H1 (cell line): ENCODE data around the gene KIF5A. TPM values are rescaled to one million over a fixed set of nuclear protein-coding genes. Genes with fewer than 3 reads are reported as not detected.
A peak's percentile ranks its signal among the peaks of the same experiment; 100 is the strongest.

Experiments
- CTCF ChIA-PET: fragments of 300-600 bp; sonication (Branson Sonifier 250); formaldehyde crosslinking; loops from one replicate; lab custom pipeline; 2021; ENCODE audit not compliant: partially characterized antibody; lab: Charles Lee
- POLR2A ChIA-PET: fragments of 300-600 bp; sonication (Branson Sonifier 250); formaldehyde crosslinking; loops from one replicate; lab custom pipeline; 2021; ENCODE audit warnings: inconsistent platforms; ENCODE audit not compliant: partially characterized antibody; lab: Charles Lee
- DNase-seq, 2 experiments: peaks; one replicate each; pipeline versions ENCODE4 v3.0.0 to v3.0.0-alpha.2; 2010 to 2022; ENCODE audit warnings: low spot score in 2 of 2, low read depth in 1 of 2, mixed read lengths in 1 of 2
- FAIRE-seq: peaks from 2 replicates; lab custom pipeline; 2011; peaks lifted over from hg19 to GRCh38; lab: Jason Lieb, UNC
- H2AFZ ChIP-seq: 2 replicates; pipeline ENCODE4 v1.8.1; 2012; ENCODE audit warnings: low read length, inconsistent platforms
- H2AK5ac ChIP-seq: 2 replicates; pipeline ENCODE4 v1.6.1; 2013; ENCODE audit warnings: low read depth, low read length
- H2BK120ac ChIP-seq: replicated peaks from 2 replicates; pipeline ENCODE3; 2013; ENCODE audit warnings: low read depth, low read length, inconsistent platforms
- H2BK12ac ChIP-seq: 2 replicates; pipeline ENCODE4 v1.6.1; 2013; ENCODE audit warnings: low read depth, low read length
- H2BK15ac ChIP-seq: 2 replicates; pipeline ENCODE4 v1.6.1; 2013; ENCODE audit warnings: low read length
- H2BK20ac ChIP-seq: 2 replicates; pipeline ENCODE4 v1.6.1; 2013; ENCODE audit warnings: low read length
- H2BK5ac ChIP-seq: 2 replicates; pipeline ENCODE4 v1.6.1; 2013; ENCODE audit warnings: low read depth, low read length
- H3K14ac ChIP-seq: 2 replicates; pipeline ENCODE4 v1.6.1; 2013; ENCODE audit warnings: inconsistent platforms; ENCODE audit not compliant: insufficient read length
- H3K18ac ChIP-seq: 2 replicates; pipeline ENCODE4 v1.6.1; 2013; ENCODE audit warnings: low read length; ENCODE audit errors: extremely low read depth
- H3K23ac ChIP-seq: 2 replicates; pipeline ENCODE4 v1.6.1; 2013; ENCODE audit warnings: inconsistent platforms; ENCODE audit not compliant: insufficient read length
- H3K23me2 ChIP-seq: 2 replicates; pipeline ENCODE4 v1.6.1; 2013; ENCODE audit warnings: low read depth, low read length
- H3K27ac ChIP-seq: 2 replicates; pipeline ENCODE4 v1.6.1; 2011; ENCODE audit warnings: low read depth, low read length, inconsistent platforms
- H3K27me3 ChIP-seq, 4 experiments: replicated peaks in 1 of 4; 1 replicate in 1 of 4; 2 replicates in 3 of 4; pipeline versions ENCODE4 v1.6.1 to v1.8.1; 2011 to 2013; ENCODE audit warnings: low read length in 3 of 4, mild to moderate bottlenecking in 3 of 4, inconsistent platforms in 2 of 4, mixed read lengths in 2 of 4, moderate library complexity in 1 of 4; ENCODE audit not compliant: control insufficient read depth in 3 of 4, insufficient read depth in 3 of 4; ENCODE audit errors: extremely low read depth in 1 of 4
- H3K36me3 ChIP-seq, 4 experiments: 2 replicates each; pipeline versions ENCODE4 v1.6.1 to v1.8.1; 2011 to 2013; ENCODE audit warnings: mild to moderate bottlenecking in 4 of 4, low read length in 3 of 4, moderate library complexity in 2 of 4, control low read depth in 1 of 4, inconsistent platforms in 1 of 4; ENCODE audit not compliant: insufficient read depth in 4 of 4, control insufficient read depth in 2 of 4
- H3K4ac ChIP-seq: replicated peaks from 2 replicates; pipeline ENCODE3; 2013; ENCODE audit warnings: low read length, low read depth, mixed read lengths, inconsistent platforms; ENCODE audit not compliant: insufficient read length
- H3K4me1 ChIP-seq, 4 experiments: replicated peaks in 1 of 4; 1 replicate in 1 of 4; 2 replicates in 3 of 4; pipeline versions ENCODE4 v1.6.1 to v1.8.1; 2011 to 2013; ENCODE audit warnings: low read length in 3 of 4, inconsistent platforms in 2 of 4, mixed read lengths in 1 of 4; ENCODE audit not compliant: insufficient read depth in 4 of 4, control insufficient read depth in 3 of 4
- H3K4me2 ChIP-seq, 2 experiments: 2 replicates each; pipeline versions ENCODE4 v1.6.1 to v1.8.1; 2011 to 2013; ENCODE audit warnings: low read depth in 2 of 2, low read length in 2 of 2, control low read depth in 1 of 2, inconsistent platforms in 1 of 2, mild to moderate bottlenecking in 1 of 2; ENCODE audit not compliant: insufficient read depth in 1 of 2
- H3K4me3 ChIP-seq, 4 experiments: fragments of 200-600, 300-600 bp in 1 of 4; sonication (generic), shearing (Covaris generic), sonication (Bioruptor Twin) in 1 of 4; 2 replicates each; pipeline versions ENCODE4 v1.5.1 to v1.8.1; 2011 to 2016; ENCODE audit warnings: low read length in 4 of 4, low read depth in 3 of 4, control low read depth in 2 of 4, inconsistent platforms in 2 of 4, mild to moderate bottlenecking in 2 of 4, mixed read lengths in 1 of 4, moderate library complexity in 1 of 4; ENCODE audit not compliant: insufficient read depth in 2 of 4; ENCODE audit errors: extremely low read depth in 1 of 4
- H3K56ac ChIP-seq: replicated peaks from 2 replicates; pipeline ENCODE3; 2013; ENCODE audit warnings: low read depth, mild to moderate bottlenecking, mixed read lengths, low read length, inconsistent platforms; ENCODE audit not compliant: insufficient read length
- H3K79me1 ChIP-seq: 2 replicates; pipeline ENCODE4 v1.6.1; 2013; ENCODE audit warnings: low read depth, low read length, control low read depth
- H3K79me2 ChIP-seq, 2 experiments: 2 replicates each; pipeline versions ENCODE4 v1.6.1 to v1.8.1; 2012 to 2013; ENCODE audit warnings: low read length in 2 of 2, mild to moderate bottlenecking in 2 of 2, inconsistent platforms in 1 of 2; ENCODE audit not compliant: insufficient read depth in 2 of 2, control insufficient read depth in 1 of 2
- H3K9ac ChIP-seq, 4 experiments: replicated peaks in 1 of 4; 1 replicate in 1 of 4; 2 replicates in 3 of 4; pipeline versions ENCODE4 v1.6.1 to v1.8.1; 2011 to 2013; ENCODE audit warnings: low read depth in 3 of 4, low read length in 3 of 4, control low read depth in 2 of 4, mild to moderate bottlenecking in 2 of 4, moderate library complexity in 2 of 4, inconsistent platforms in 1 of 4; ENCODE audit errors: extremely low read depth in 1 of 4
- H3K9me3 ChIP-seq, 2 experiments: 2 replicates each; pipeline versions ENCODE4 v1.6.1 to v1.8.1; 2012 to 2013; ENCODE audit warnings: mild to moderate bottlenecking in 2 of 2, moderate library complexity in 2 of 2, control low read depth in 1 of 2, inconsistent platforms in 1 of 2, low read depth in 1 of 2, low read length in 1 of 2, mixed read lengths in 1 of 2; ENCODE audit not compliant: insufficient read depth in 2 of 2
- H4K20me1 ChIP-seq, 2 experiments: replicated peaks in 1 of 2; 2 replicates each; pipeline versions ENCODE3 to v1.8.1; 2011 to 2013; ENCODE audit warnings: inconsistent platforms in 2 of 2, low read length in 2 of 2, mild to moderate bottlenecking in 1 of 2; ENCODE audit not compliant: insufficient read depth in 2 of 2, control insufficient read depth in 1 of 2
- H4K5ac ChIP-seq: 2 replicates; pipeline ENCODE4 v1.6.1; 2013; ENCODE audit warnings: low read length, low read depth, mixed read lengths, inconsistent platforms; ENCODE audit not compliant: insufficient read length
- H4K8ac ChIP-seq: 2 replicates; pipeline ENCODE4 v1.8.0; 2013; ENCODE audit warnings: mild to moderate bottlenecking, moderate library complexity, low read length, inconsistent platforms; ENCODE audit not compliant: insufficient read depth; ENCODE audit errors: extremely low read depth
- H4K91ac ChIP-seq: replicated peaks from 2 replicates; pipeline ENCODE3; 2013; ENCODE audit warnings: low read length, mixed read lengths, inconsistent platforms; ENCODE audit not compliant: insufficient read length
- BACH1 ChIP-seq: IDR thresholded peaks from 2 replicates; pipeline ENCODE4 v1.6.1; 2012; ENCODE audit warnings: low read length, improper control_type of control experiment
- BRCA1 ChIP-seq: IDR thresholded peaks from 2 replicates; pipeline ENCODE4 v1.6.1; 2012; ENCODE audit warnings: low read depth, low read length, improper control_type of control experiment
- CREB1 ChIP-seq: IDR thresholded peaks from 2 replicates; pipeline ENCODE4 v1.6.1; 2012; ENCODE audit warnings: inconsistent platforms
- HDAC6 ChIP-seq: IDR thresholded peaks from one replicate; pipeline ENCODE4 v1.7.1; 2012; ENCODE audit warnings: low read depth, mild to moderate bottlenecking, inconsistent platforms, low read length, moderate library complexity
- NANOG ChIP-seq: IDR thresholded peaks from 2 replicates; pipeline ENCODE4 v1.6.1; 2011; ENCODE audit warnings: low read length, low read depth, mild to moderate bottlenecking, inconsistent platforms; ENCODE audit not compliant: insufficient read depth, poor library complexity, severe bottlenecking
- RBBP5 ChIP-seq: IDR thresholded peaks from 2 replicates; pipeline ENCODE4 v1.7.1; 2012; ENCODE audit warnings: low read depth, mild to moderate bottlenecking, inconsistent platforms, low read length, moderate library complexity, borderline replicate concordance
- SAP30 ChIP-seq: fragments of 300-600 bp; sonication (generic); IDR thresholded peaks from 2 replicates; pipeline ENCODE4 v1.7.1; 2012; ENCODE audit warnings: low read length, moderate library complexity, mild to moderate bottlenecking, inconsistent platforms; ENCODE audit not compliant: insufficient read depth, insufficient replicate concordance
- SUZ12 ChIP-seq: fragments of 200-600 bp; sonication (generic); IDR thresholded peaks from 2 replicates; pipeline ENCODE4 v1.6.1; 2012; ENCODE audit warnings: mild to moderate bottlenecking, inconsistent platforms, low read length, moderate library complexity, mixed read lengths
- WGBS, 2 experiments: shearing (Covaris generic) in 1 of 2; methylation state at CpG; one replicate each; pipeline versions ENCODE4 v1.1.6 to v1.1.7; 2013 to 2015; ENCODE audit warnings: low lambda C conversion rate in 2 of 2, mixed read lengths in 2 of 2, inconsistent platforms in 1 of 2, low coverage in 1 of 2, missing lambda C conversion rate in 1 of 2; ENCODE audit not compliant: insufficient replicate concordance in 2 of 2, insufficient coverage in 1 of 2, insufficient read length in 1 of 2; ENCODE audit errors: extremely low coverage in 1 of 2, missing lambda C conversion rate in 1 of 2; 5-methylcytosine and 5-hydroxymethylcytosine counted together
- polyA plus RNA-seq, 7 experiments: library from polyadenylated mRNA; depleted of rRNA in 3 of 7; stranded (reverse) in 5 of 7; unstranded in 2 of 7; fragments of >200 nt in 5 of 7; fragments of 200-250 nt in 2 of 7; gene quantifications; 1 replicate in 5 of 7; 2 replicates in 1 of 7; 4 replicates in 1 of 7; pipeline versions ENCODE4 v1.2.1 to v1.2.3, GENCODE V29; 2011 to 2013; ENCODE audit warnings: missing spikeins in 2 of 7, mixed read lengths in 2 of 7
- total RNA-seq: library from RNA; stranded (reverse); fragmentation: NEBNext Ultra II Directional; extraction: Animal tissue kit (Norgen Biotek cat#: 25700); gene quantifications from 2 replicates; pipeline ENCODE4 v1.2.1, GENCODE V29; 2021
- TF ChIP-seq, protein P1 (sequence below): IDR thresholded peaks from 2 replicates; pipeline ENCODE4 v1.6.1; 2012; ENCODE audit warnings: low read length, inconsistent platforms
- TF ChIP-seq, protein P2 (sequence below): IDR thresholded peaks from 2 replicates; pipeline ENCODE4 v1.6.1; 2011; ENCODE audit warnings: low read depth, mild to moderate bottlenecking, low read length; ENCODE audit not compliant: insufficient read depth
- TF ChIP-seq, protein P3 (sequence below): IDR thresholded peaks from 2 replicates; pipeline ENCODE4 v1.6.1; 2012; ENCODE audit warnings: inconsistent platforms

The KIF5A gene
- total and polyA plus RNA-seq, 2 of the 8 experiments (the other 6 are each of a cell fraction or from before 2014, with no cell fraction given), result 10.7 to 21.9 TPM

DNA sequence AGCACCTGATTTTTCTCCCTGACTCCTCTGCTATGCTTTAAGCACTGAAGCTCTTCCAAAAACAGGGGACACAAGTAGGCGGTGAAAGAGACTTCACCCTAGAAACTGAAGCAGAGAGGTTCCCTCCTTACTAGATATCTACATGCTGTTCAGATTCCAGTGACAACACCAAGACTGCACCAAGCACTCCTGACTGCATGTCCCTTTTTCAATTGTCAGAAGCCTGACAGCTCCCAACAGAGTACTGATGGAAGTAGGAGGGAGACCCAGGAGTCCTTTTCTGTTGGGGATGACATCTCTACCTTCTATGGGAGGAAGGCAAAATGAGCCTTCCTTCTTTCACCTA, 13.3 kb upstream of the KIF5A start:
- H2BK20ac ChIP-seq, result no peak overlapping the region
- H3K4me1 ChIP-seq, result peaks cover 0 to 2% (median 0%) of the 10 kb centered on the region in 4 experiments; a peak in 1 of 7 replicates
- H3K9me3 ChIP-seq, result no peaks in the 10 kb centered on the region
- no peaks in the 10 kb centered on the region for H3K79me2 ChIP-seq
- ChIA-PET CTCF (interaction anchor here (1.4 to 5.6 kb wide), 2 partner anchors 9 to 11 kb away, joined by 4 to 29 read pairs; no protein-coding TSS in a partner anchor), POLR2A (interaction anchor here (0.5 to 2.5 kb wide), 7 partner anchors 10 to 32 kb away, joined by 3 to 17 read pairs (median 6); partner anchors contain the start of genes DCTN2 and DDIT3)
- no peak for DNase-seq
- H3K23ac ChIP-seq, result no peak overlapping the region
- H3K4me2 ChIP-seq, result peak overlapping the region; percentile 8 to 27; a peak in 1 of 4 replicates
- no peak overlapping the region for H3K9ac ChIP-seq
- no peak overlapping the region for H3K56ac ChIP-seq
- H3K4ac ChIP-seq, result no peak overlapping the region
- H2AK5ac ChIP-seq, result no peak overlapping the region
- no peaks in the 10 kb centered on the region for H3K23me2 ChIP-seq
- H3K27ac ChIP-seq, result no peak overlapping the region
- H2BK120ac ChIP-seq, result no peak overlapping the region
- H4K8ac ChIP-seq, result no peak overlapping the region
- peaks cover 0 to 14% of the 10 kb centered on the region in 2 experiments for H4K20me1 ChIP-seq
- FAIRE-seq, result no peak
- H2BK5ac ChIP-seq, result no peak overlapping the region
- no peak overlapping the region for H4K5ac ChIP-seq
- no peak overlapping the region for H3K4me3 ChIP-seq
- peaks cover 14 to 43% (median 39%) of the 10 kb centered on the region in 4 experiments; a peak in 7 of 8 replicates for H3K36me3 ChIP-seq
- no peak overlapping the region for H2BK12ac ChIP-seq
- no peak overlapping the region for H3K14ac ChIP-seq
- H3K18ac ChIP-seq, result no peak overlapping the region
- peaks cover 0 to 1% (median 0%) of the 10 kb centered on the region in 4 experiments; a peak in 1 of 7 replicates for H3K27me3 ChIP-seq
- no peak overlapping the region for H4K91ac ChIP-seq
- no peaks in the 10 kb centered on the region for H3K79me1 ChIP-seq
- H2BK15ac ChIP-seq, result no peak overlapping the region
- no peak overlapping the region for H2AFZ ChIP-seq
- 87% methylated on average over 1 of the region's 1 CpG; no CpG with 5 or more reads in 1 of the 2 experiments for WGBS, 2 experiments
- TF ChIP-seq CREB1 (no peak), HDAC6 (no peak), BACH1 (no peak), SAP30 (no peak), SUZ12 (no peak), NANOG (no peak), RBBP5 (no peak), BRCA1 (no peak)
- TF ChIP-seq, protein P1, sequence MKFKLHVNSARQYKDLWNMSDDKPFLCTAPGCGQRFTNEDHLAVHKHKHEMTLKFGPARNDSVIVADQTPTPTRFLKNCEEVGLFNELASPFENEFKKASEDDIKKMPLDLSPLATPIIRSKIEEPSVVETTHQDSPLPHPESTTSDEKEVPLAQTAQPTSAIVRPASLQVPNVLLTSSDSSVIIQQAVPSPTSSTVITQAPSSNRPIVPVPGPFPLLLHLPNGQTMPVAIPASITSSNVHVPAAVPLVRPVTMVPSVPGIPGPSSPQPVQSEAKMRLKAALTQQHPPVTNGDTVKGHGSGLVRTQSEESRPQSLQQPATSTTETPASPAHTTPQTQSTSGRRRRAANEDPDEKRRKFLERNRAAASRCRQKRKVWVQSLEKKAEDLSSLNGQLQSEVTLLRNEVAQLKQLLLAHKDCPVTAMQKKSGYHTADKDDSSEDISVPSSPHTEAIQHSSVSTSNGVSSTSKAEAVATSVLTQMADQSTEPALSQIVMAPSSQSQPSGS, result no peak
- TF ChIP-seq, protein P2, sequence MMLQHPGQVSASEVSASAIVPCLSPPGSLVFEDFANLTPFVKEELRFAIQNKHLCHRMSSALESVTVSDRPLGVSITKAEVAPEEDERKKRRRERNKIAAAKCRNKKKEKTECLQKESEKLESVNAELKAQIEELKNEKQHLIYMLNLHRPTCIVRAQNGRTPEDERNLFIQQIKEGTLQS, result no peak
- TF ChIP-seq, protein P3, sequence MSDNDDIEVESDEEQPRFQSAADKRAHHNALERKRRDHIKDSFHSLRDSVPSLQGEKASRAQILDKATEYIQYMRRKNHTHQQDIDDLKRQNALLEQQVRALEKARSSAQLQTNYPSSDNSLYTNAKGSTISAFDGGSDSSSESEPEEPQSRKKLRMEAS, result no peak
